Astrocyte (in vitro differentiated cells and primary cell): Measurements from ENCODE around the gene DNAH5.

ENCODE experiments used
- CTCF ChIP-seq: IDR thresholded peaks from 2 replicates; pipeline ENCODE4 v1.5.1; 2011; ENCODE audit warnings: low read depth, mild to moderate bottlenecking, inconsistent platforms, low read length, moderate library complexity; ENCODE audit not compliant: insufficient read depth
- EZH2 ChIP-seq: IDR thresholded peaks from 2 replicates; pipeline ENCODE4 v1.6.1; 2012; ENCODE audit warnings: mild to moderate bottlenecking, low read length, inconsistent platforms; ENCODE audit not compliant: insufficient read depth

GRCh38 chr5:13809921-13810320, 134.6 kb downstream of the DNAH5 start:
- TF ChIP-seq CTCF (no peak), EZH2 (no peak)
